ENCODE measurements around the gene SPTBN1.

SPTBN1 gene

DNA sequence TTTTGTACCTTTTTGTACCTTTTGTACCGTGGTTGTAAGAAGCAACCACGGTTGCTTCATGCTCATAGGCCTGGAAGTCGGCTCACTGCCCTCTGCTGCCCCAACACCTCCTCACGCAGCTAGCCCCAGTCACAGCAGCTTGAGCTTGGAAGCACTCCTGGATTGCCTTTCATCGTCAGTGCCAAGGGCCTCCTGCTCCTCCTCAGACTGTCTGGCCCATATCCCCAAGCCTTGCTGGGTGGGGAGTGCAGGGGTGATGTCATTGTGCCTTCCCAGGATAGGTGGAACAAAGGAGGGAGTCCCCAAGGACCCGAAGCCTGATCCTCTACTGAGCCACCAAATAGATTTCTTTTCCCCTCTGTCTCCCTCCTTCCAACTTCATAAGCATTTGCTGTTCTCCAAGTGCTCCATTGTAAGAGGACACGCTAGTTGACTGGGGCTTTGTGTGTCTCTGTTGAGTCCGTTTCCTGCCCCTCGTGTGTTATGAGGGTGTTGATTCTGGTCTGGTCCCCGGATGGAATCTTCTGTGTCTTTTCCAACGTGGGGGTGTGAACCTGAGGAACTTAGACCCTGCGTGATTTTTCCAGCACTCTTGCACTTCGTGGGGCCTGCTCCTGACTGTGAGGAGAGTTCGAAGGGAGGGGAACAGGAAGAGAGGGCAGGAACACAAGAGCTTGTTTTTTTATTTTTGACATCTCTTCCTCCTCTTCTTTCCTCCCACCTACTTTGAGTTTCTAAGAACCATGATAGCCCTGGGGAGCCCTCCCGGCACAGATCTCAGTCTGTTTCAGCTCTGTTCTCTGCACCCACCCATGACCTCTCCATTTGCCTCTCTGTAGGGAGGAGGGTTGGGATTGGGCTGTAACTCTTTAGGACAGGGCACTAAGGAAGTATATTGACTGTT, 140.1 kb downstream of the SPTBN1 start:
- no peak for DNase-seq

DNA sequence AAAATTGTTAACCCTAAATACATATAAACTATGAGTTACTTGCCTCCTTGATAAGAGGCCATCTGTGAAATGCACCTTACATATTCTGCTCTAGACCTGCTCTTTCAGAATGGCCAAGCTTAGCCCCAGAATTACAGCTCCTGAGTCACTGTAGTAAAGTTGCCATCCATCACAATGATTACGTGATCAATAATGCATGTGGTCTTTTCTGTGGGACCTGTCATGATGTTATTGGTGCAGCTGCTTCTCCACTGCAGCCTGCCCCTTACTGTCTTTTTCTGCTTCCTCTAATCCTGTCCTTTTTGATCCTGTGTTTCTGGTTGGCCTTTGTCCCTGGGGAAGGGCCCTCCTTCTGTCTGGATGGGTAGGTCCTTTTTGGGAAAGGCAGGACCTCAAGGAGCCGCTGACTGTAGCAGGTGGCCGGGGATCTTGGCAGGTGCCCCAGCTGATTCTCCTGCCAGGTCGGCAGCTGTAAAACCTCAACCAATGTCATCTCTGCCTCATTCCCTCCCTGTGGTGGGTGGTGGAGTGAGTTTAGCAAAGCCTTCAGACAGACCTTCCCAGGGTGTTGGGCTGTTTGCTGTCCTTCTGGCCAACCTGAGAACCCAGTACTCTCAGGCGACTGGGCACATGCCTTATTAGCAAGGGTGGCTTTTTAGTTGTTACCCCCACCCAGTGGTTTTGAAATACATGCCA, 141.2 kb downstream of the SPTBN1 start:
- no peak for DNase-seq

DNA sequence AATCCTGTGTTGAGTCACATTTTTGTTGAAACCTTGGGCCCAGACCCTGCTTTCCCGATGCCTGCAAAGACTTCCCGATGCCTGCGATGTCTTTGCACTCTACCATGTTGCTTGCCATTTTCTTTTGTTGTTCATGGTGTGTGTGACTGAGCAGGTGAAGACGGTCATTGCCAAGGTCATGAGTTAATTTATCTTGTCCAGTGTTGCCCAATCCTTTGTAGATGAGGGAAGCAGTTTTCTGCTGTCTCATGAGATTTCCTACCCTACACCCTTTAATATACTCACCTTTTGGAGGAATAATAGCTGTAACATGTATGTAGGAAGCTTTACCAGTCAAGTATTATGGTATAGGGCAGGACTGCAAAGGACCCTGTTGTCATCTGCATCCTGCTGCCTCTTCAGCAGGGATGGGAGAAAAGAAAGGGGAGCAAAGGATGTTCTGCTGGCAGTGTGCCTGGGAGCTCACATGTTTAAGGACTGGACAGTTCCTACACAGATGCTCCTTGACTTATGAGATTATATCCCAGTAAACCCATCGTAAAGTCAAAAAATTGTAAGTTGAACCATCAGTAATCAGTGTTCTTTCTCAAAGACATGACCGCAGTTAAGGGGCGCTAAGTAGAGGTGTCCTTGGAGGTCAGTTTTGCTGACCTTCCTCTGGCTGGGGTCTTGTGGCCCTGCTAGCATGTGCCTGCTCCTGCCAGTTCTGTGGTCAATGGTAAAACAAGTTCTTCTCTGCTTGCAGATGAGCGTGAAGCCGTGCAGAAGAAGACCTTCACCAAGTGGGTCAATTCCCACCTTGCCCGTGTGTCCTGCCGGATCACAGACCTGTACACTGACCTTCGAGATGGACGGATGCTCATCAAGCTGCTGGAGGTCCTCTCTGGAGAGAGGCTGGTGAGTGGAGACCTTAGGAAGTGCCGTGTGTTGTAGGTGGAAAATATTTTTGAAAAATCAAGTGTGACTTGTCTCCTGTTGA, 142.5 kb downstream of the SPTBN1 start:
- DNase-seq: no peak

DNA sequence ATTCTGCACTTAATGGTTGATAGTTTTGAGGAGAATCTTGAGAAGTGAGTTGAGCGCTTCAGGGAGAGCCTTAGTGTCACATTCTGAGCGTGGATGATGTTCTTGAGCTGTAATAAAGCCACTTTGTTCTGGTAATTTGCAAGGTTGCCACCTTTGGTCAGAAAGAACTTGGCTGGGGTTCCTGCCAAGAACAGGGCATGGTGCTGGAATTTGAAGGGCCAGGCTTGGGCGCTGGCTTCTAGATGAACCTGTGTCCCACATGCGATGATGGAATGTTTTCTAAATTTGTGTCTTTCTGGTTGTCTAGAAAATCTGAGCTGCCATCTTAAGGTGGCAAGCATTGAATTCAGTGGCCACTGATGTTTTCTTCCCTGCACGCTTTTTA, 143.2 kb downstream of the SPTBN1 start:
- no peak for DNase-seq

DNA sequence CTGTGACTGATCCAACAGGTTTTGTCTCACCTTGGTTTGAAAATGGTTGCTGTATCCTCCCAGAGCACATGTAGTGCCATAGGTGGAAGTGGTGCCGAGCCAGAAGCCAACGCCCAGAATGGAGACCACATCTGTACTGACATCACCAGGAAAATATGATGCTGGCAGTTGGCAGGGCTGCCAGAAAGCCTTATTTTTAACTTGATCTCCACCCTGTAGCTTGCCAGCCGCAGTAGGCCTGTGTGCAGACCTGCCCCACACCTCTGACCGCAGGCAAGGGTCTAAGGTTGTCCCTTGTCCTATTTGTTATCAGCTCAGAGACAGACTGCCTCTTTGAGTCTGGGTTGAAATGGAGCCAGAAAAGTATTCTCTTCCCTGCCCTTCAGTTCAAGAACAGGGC, 143.8 kb downstream of the SPTBN1 start:
- DNase-seq: no peak

DNA sequence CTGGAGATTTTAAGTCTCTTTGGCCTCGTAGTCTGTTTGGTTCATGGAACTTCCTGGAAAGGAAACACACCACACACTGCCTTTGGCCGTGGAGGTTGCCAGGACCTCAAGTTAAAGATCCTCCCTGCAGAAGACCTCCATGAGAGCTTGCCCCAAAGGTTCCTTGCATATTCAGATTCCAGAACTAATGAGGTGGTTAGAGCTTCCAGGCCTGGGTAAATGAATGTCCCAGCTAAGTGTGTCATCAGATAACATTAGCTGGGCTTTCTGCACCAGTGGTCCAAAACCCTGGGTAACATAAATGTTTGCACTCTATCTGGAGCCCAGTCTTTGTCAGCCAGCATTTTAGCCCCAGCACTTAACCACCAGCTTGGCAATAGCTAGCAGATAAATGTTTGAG, 145.2 kb downstream of the SPTBN1 start:
- DNase-seq: no peak

DNA sequence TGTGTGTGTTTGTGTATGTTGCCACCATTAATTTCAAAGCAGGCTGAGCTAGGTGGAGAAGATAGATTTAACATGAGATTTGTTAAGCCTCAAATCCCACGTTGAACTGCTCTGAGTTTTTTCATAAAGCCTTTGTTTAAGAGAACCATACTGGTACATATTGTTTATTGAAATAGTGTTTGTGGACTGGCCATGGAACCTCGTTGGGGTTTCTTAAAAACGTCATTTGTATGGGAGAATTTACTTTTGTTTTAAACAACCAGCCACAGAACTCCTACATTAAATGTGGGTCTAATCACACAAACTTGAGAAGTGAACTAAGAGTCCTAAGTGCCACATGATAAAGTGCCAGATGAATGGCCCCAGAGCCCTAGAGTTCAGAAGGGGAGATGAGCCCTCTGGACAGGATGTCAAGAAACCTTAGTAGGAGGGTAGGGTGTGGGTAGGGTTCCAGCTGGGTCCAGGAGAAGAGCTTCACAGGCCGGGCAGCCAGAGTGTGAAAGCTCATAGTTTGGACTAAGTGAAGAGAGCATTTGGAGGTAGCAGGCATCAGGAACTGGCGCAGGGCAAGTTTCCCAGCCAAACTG, 146.7 kb downstream of the SPTBN1 start:
- no peak for DNase-seq

DNA sequence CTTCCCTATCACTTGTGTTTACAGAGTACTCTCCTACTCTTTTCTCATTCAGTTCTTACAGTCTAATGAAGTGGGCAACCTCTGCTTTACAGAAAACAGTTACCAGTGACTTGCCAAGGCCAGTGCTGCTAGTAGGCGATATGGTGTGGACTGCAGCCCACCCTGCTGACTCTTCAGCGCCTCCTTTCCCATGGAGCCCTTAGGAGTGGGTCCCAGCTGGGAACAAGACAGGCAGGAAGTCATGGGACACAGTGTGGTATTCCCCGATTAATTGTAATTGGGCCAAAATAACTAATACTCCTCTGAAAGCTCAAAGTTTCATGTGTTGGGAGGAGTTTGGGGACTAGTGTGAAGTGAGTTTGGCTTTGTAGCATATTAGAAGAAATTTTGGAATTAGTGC, 147.2 kb downstream of the SPTBN1 start:
- no peak for DNase-seq

DNA sequence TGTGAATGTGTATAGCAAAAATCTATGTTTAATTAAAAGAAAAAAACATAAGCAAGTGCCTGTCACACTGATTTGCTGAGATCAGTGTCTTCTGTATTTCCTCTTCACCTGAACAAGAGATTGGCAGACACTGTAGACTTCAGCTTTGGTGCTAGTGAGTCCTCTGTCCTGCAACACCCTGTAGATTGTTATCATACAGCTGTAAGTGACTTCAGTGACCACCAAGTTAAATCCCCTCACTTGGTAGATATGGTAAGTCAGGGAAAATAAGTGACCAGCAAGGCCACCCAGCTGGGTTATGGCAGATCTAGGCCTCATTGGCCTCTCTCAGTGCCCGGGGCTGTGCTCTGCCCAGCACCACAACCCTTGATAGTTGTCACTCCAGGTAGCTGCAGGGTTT, 147.7 kb downstream of the SPTBN1 start:
- DNase-seq: no peak

DNA sequence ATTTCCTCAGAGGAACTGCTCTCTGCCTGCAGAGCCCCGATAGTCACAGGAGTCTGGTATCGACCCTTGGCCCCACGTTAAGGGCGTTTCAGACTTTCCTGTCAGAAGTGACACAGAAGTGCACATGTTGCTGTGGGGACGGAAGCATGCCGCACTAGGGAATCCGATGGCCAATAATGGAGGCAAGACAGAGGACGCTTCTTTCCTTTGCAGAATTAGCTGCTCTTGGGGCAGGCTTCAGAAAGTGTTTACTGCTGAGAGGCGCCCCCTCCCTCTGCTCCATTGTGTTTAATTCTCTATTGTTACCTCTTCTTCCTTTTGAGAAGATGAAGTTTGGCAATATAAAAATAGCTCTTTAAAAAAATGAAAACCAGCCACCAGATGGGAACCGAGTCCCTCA, 148.7 kb downstream of the SPTBN1 start:
- DNase-seq: no peak

DNA sequence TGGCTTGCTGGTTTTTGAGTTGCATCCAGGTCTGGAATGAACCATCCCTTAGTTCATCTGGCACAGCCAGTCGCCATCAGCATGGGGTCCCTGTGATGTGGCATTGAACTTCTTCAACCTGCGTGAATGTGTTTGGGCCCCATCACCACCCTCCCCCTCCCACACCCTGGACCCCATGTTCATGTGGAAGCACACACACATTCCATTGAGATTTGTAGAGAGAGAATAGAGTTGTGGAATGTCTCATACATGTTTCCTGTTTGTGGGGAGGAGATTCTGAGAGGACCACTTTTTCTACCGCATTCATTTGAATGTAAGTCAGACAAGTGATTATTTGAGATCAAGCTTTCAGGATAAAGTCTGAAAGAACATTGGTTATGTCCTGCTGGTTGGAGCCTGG, 149.7 kb downstream of the SPTBN1 start:
- DNase-seq: no peak

DNA sequence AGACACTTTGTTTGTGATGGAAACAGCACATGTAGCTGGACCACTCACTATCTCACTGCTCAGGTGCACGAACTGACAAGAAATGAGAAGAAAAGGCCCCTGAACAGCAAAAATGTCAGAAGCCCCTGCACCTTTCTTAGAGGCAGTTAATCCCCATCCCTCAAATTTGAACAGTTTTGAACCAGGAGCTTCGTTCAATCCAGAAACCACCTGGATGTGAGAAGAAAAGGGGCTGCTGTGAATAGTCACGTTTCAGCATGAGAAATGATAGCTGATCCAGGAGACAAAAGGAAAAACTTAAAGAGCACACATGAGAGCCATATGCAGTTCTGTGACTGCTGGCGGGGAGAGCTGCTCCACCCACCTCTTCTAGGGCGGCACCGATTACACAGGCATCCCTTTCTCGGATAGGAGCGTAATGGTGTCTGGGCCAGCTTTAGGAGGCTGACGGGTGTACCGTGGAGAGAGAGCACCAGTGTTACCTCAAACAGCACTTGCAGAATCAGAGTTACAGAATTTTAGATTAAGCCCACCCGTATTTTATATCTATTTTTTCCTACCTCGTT, 150.3 kb downstream of the SPTBN1 start:
- DNase-seq: no peak

DNA sequence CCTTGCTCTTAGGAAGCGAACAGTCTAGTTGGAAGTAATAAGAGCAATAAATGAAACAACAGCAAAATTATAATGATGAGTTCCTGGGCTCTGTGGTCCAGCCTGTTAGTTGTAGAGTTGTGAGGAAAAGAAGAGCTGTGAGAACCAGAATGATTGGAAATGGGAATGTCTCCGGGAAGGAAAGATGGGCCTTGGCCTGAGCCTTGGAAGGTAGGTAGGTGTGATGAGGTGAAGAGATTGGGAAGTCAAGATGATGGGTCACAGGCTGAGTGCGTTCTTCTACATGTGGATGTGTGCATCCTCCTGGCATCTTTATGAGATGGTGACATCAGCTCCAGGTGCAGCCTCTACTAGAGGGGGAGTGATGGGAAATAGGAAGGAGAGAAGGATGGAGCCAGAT, 152.1 kb downstream of the SPTBN1 start:
- no peak for DNase-seq

DNA sequence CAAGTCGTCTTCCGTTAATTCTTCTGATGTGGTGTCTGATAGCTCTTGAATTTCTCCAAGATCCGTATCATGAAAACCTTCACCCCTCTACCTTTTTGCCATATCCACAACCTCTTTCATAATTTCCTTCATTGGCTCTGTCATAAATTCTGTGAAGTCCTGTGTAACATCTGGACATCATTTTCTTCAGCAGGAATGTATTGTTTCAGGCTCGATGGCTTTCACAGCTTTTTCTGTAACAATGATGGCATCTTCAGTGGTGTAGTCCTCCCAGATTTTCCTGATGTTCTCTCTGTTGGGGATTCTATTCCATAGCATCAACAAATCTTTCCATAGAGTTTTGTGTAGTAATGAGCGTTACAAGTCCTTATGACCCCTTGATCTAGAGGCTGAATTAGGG, 153.1 kb downstream of the SPTBN1 start:
- DNase-seq: no peak

DNA sequence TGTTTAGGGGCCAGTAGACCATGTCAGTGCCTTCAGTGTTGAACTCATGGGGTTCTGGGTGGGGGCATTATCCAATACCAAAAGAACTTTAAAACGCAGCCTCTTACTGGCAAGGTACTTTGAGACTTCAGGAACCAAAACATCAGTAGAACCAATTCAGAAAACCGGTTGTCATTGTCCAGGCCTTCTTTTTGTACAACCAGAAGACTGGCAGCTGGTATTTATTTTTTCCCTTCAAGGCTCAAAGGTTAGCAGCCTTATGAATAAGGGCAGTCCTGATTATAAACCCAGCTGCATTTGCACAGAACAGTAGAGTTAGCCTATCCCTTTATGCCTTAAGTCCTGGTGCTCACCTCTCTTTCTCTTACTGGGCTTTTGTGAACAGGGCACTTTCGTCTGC, 153.5 kb downstream of the SPTBN1 start:
- no peak for DNase-seq

DNA sequence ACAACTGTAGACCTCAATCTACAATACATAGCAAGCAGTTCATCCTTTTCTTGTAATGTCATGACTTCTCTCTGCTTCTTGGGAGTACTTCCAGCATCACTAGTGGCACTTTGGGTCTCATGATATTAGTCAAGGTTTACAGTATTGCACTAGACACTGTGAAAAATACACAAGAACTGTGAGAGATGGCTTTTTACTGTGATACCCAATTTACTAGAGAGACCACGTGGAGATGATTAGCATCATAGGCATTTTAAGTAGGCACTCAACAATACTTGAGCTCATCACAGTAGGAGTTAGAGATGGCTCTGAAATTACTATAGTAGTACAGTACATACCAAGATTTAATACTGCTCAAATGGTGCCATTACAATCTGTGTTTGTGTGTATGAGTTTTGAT, 154.6 kb downstream of the SPTBN1 start:
- no peak for DNase-seq

DNA sequence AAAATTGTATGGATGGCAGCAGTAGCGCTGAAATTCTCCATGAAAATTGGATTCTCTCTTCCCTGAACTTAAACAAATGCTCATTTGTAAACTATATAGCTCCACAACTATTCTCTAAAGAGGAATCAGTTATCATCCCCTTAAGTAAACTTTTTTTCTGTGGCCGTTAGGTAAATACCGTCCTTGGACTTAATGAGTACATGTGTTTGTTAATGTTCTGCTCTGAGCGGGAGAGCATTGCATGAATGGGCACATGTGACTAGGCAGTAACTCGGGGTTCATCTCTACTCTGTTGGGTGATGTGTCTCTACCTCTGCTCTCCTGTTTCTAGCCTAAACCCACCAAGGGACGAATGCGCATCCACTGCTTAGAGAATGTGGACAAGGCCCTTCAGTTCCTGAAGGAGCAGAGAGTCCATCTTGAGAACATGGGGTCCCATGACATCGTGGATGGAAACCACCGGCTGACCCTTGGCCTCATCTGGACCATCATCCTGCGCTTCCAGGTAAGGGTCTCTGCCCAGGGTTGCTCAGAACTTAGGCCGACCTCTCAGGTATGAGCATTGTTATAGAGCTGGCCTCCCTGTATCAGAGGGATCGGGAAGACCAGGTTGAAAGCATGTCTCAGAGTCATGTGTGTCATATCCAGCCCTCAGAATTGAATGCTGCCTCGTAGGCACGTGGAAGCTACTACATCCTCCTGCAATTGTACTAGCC, 155.9 kb downstream of the SPTBN1 start:
- DNase-seq: no peak

DNA sequence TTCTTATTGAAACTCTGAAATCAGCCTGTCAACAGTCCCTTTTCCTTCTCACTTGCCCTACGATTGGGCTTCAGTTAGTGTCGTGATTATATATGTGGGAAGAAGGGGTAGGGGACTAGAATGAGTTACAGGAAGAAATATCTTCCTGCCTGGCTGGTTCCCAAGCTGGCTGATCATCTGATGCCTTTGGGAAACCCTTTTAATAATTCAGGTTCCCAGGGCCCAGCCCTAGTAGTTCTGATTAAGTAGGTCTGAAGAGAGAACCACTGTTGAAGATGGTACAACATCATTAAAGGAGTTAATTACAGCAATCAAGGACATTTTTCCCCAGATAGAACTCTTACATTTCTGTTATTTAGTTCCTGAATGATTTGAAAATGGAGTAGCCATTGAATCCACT, 157.3 kb downstream of the SPTBN1 start:
- no peak for DNase-seq

DNA sequence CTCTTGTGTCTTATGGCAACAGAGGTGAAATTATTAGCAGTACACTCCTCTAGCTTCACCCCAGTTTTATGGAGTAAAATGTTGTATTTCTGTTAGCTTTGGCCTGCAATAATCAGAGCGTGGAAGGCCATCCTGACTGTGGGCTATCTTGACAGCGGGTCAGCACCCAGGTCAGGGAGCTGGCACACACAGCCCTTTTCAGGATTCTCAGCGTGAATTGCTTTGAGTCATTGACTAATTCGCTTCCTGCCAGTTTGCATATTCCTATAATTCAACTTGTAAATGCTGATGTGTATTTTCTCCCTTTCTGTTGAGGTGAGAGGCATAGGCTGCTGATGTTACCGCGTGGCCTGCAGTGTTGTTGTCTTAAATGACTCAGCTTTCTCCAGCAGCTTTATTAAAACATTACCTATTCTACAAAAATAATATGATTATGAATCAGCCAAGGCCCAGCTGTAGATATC, 157.7 kb downstream of the SPTBN1 start:
- no peak for DNase-seq

DNA sequence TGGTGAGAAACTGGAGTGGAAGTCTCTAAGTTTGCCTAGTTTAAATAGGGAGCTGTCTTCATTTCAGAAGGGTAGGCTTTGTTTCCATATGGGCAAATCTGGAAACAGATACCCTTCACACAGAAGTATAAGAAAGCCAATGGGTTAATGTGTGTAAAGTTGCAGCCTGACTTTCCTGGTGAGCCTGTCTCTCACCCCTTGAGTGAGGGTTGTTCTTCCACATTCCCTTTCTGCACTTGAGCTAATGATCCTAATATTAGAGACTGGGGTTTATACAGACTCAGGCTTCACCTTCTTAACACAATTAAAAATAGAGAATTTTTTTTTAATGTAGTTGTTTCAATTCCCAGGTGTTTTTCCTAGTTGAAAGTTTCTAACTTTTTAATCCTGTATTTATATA, 158.7 kb downstream of the SPTBN1 start:
- DNase-seq: no peak

DNA sequence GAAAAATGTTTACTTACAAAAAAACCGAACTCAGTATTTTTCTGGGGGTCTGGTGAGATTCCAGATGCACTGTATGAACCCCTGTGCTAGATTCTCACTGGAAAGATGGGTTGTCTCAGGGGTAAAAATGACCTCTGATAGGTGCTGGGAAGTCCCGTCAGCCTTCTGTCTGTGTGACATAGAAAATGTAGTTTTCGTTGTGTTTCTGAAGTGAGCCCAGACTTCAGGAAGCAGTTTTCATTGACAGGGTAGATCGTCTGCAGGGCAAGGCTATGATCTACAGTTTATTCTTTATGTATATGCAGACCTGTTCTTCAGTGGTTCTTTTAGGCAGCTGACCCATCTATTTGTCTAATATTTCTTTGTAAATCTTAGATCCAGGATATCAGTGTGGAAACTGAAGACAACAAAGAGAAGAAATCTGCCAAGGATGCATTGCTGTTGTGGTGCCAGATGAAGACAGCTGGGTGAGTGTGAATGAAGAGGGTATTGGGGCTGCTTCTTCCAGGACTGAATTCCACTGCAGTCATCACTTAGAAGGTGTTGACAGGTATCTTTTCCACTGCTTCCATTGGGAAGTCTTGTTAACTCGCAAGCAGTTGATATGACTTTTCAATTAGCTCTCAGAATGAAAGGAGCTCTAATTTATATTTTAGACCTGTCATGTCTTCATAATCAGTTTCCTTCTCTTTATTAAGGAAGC, 159.9 kb downstream of the SPTBN1 start:
- no peak for DNase-seq

Data from NCI-H774 (cell line).